Right lung (tissue), 5 donors: Measurements from ENCODE around the gene PLAC8. TPM values are rescaled to one million over a fixed set of nuclear protein-coding genes. Genes with fewer than 3 reads are reported as not detected.
"Not testable (repeated sequence)": the region's sequence is repeated elsewhere in the genome, so short reads cannot be mapped to it uniquely, and the experiment has no call there.

Experiments
- DNase-seq, 2 donors: peaks; one replicate each; pipeline ENCODE4 v3.0.0-alpha.2; 2013
- polyA plus RNA-seq, 5 donors: library from polyadenylated mRNA; unstranded; fragments of 120-200 nt; gene quantifications; one replicate each; pipeline versions ENCODE4 v1.2.1 to v1.2.3, GENCODE V29; 2013; ENCODE audit warnings: inconsistent platforms in 1 of 5, low replicate concordance in 1 of 5; ENCODE audit not compliant: insufficient read length in 5 of 5, insufficient read depth in 1 of 5

The PLAC8 gene
- polyA plus RNA-seq, 5 donors: 7.1 to 8.7 (median 7.7) TPM

- DNase-seq: peak; percentile 6 to 12
These were observed 40.3 kb downstream of the PLAC8 start for GRCh38 chr4:83074086-83074704.

- no peak for DNase-seq
These were observed 43.4 kb downstream of the PLAC8 start for GRCh38 chr4:83071116-83071515.

GRCh38 chr4:83067058-83067639 is 47.4 kb downstream of the PLAC8 start:
- no peak for DNase-seq

- DNase-seq: no peak
These were observed 49.3 kb downstream of the PLAC8 start for GRCh38 chr4:83065266-83065665.

GRCh38 chr4:83062739-83063138 is 51.8 kb downstream of the PLAC8 start:
- DNase-seq: no peak

- no peak for DNase-seq
These were observed 59.6 kb downstream of the PLAC8 start for GRCh38 chr4:83054928-83055327.

- not testable (repeated sequence) for DNase-seq
These were observed 65.7 kb downstream of the PLAC8 start for GRCh38 chr4:83048781-83049180.

GRCh38 chr4:83046693-83047473 is 67.6 kb downstream of the PLAC8 start:
- DNase-seq: no peak

- no peak for DNase-seq
These were observed 70.6 kb downstream of the PLAC8 start for GRCh38 chr4:83043801-83044407.

GRCh38 chr4:83043157-83043556 is 71.4 kb downstream of the PLAC8 start:
- DNase-seq: not testable (repeated sequence)

GRCh38 chr4:83040269-83040668 is 74.3 kb downstream of the PLAC8 start:
- no peak for DNase-seq

Other genes starting within 250 kb of the PLAC8 start
- 100 to 1,000 TPM; 223 to 260 (median 248) TPM for gene SEC31A, start 223.6 kb downstream of the PLAC8 start, polyA plus RNA-seq
- 10 to 100 TPM in 4 of 5 donors, 1 to 10 TPM in 1; 8.2 to 13.0 (median 11.9) TPM for gene THAP9, start 214.0 kb downstream of the PLAC8 start, polyA plus RNA-seq
- gene LIN54, start 103.9 kb downstream of the PLAC8 start, polyA plus RNA-seq: 10 to 100 TPM; 11.1 to 19.1 (median 15.7) TPM
- 10 to 100 TPM; 60.2 to 80.2 (median 70.9) TPM for gene COPS4, start 79.5 kb downstream of the PLAC8 start, polyA plus RNA-seq
- 10 to 100 TPM; 13.4 to 19.5 (median 16.0) TPM for gene COQ2, start 170.1 kb upstream of the PLAC8 start, polyA plus RNA-seq
- 1 to 10 TPM; 1.4 to 2.6 (median 1.7) TPM for gene HPSE, start 220.1 kb upstream of the PLAC8 start, polyA plus RNA-seq